Measurements from ENCODE around the gene ADCY7. TPM values are rescaled to one million over a fixed set of nuclear protein-coding genes. Genes with fewer than 3 reads are reported as not detected.
A peak's percentile ranks its signal among the peaks of the same experiment; 100 is the strongest.

ADCY7 gene
- total RNA-seq, 5 donors from 2014 or later (not counting 1 experiment from before 2014, with no cell fraction given), result 201 to 314 (median 278) TPM

- DNase-seq (no peak), ATAC-seq (replicated peaks in 1 of 4) (no peak)
- Histone ChIP-seq H3K36me3 (ENCODE audit: control insufficient read depth in 2 of 2, extremely low read depth in 1 of 2, insufficient read depth in 1 of 2, low read length in 1 of 2) (no peaks in the 10 kb centered on the region), H3K4me3 (ENCODE audit: control insufficient read depth in 1 of 2, extremely low read depth in 1 of 2, low read length in 1 of 2) (no peak overlapping the region), H3K27me3 (replicated peaks in 1 of 2; ENCODE audit: control insufficient read depth in 2 of 2, extremely low read depth in 1 of 2, insufficient read depth in 2 of 2, low read length in 1 of 2) (peaks cover 0 to 5% of the 10 kb centered on the region in 2 experiments), H3K9me3 (no peaks in the 10 kb centered on the region), H3K27ac (ENCODE audit: low read length) (no peak overlapping the region), H3K4me1 (ENCODE audit: control insufficient read depth in 1 of 2, extremely low read depth in 1 of 2, insufficient read depth in 2 of 2, low read length in 2 of 2) (peaks cover 0 to under 1% of the 10 kb centered on the region in 2 experiments)
- H3K9me3 Mint-ChIP-seq, result no peaks in the 10 kb centered on the region
- ChIA-PET CTCF (interaction anchor here in 1 of 2 donors (1.5 kb wide), 1 partner anchor 100 kb away, joined by 4 read pairs; no protein-coding TSS in a partner anchor), POLR2A (no interaction called here)
- peaks cover under 1 to 1% (median 1%) of the 10 kb centered on the region in 3 donors for H3K4me1 Mint-ChIP-seq
- H3K27ac Mint-ChIP-seq, result no peak overlapping the region
- H3K36me3 Mint-ChIP-seq, result no peaks in the 10 kb centered on the region
- H3K4me3 Mint-ChIP-seq, result no peak overlapping the region
- 80% methylated on average over 3 of the region's 7 CpGs for WGBS (ENCODE audit: insufficient coverage)
- peaks cover 0 to 3% of the 10 kb centered on the region in 2 donors for H3K27me3 Mint-ChIP-seq
Observed at GRCh38 chr16:50254072-50254471, 12.3 kb upstream of the ADCY7 start.

GRCh38 chr16:50255538-50255937 lies 10.8 kb upstream of the ADCY7 start:
- CTCF ChIA-PET, result interaction anchor here (0.6 to 0.8 kb wide), 6 partner anchors 18 to 404 kb away, joined by 3 to 5 read pairs (median 3); no protein-coding TSS in a partner anchor
- ATAC-seq (replicated peaks in 1 of 4) (no peak), DNase-seq (no peak)
- Histone ChIP-seq H3K4me3 (ENCODE audit: control insufficient read depth in 1 of 2, extremely low read depth in 1 of 2, low read length in 1 of 2) (no peak overlapping the region), H3K27me3 (replicated peaks in 1 of 2; ENCODE audit: control insufficient read depth in 2 of 2, extremely low read depth in 1 of 2, insufficient read depth in 2 of 2, low read length in 1 of 2) (peaks cover 0 to 10% of the 10 kb centered on the region in 2 experiments), H3K9me3 (no peaks in the 10 kb centered on the region), H3K4me1 (ENCODE audit: control insufficient read depth in 1 of 2, extremely low read depth in 1 of 2, insufficient read depth in 2 of 2, low read length in 2 of 2) (peaks cover 0 to 11% of the 10 kb centered on the region in 2 experiments), H3K27ac (ENCODE audit: low read length) (no peak overlapping the region), H3K36me3 (ENCODE audit: control insufficient read depth in 2 of 2, extremely low read depth in 1 of 2, insufficient read depth in 1 of 2, low read length in 1 of 2) (no peaks in the 10 kb centered on the region)
- Mint-ChIP-seq H3K27ac (no peak overlapping the region), H3K4me3 (no peak overlapping the region), H3K27me3 (peaks cover 0 to 3% of the 10 kb centered on the region in 2 donors), H3K36me3 (no peaks in the 10 kb centered on the region), H3K4me1 (peaks cover 12 to 14% (median 12%) of the 10 kb centered on the region in 3 donors), H3K9me3 (no peaks in the 10 kb centered on the region)
- WGBS (ENCODE audit: insufficient coverage), result 75% methylated on average over 2 of the region's 2 CpGs
- POLR2A ChIA-PET, result no interaction called here

GRCh38 chr16:50256604-50257003 lies 9.7 kb upstream of the ADCY7 start:
- H3K27me3 Mint-ChIP-seq, result peaks cover 0 to 3% of the 10 kb centered on the region in 2 donors

GRCh38 chr16:50257876-50258275 lies 8.5 kb upstream of the ADCY7 start:
- H3K9me3 Mint-ChIP-seq, result no peaks in the 10 kb centered on the region
- no peaks in the 10 kb centered on the region for H3K36me3 ChIP-seq (ENCODE audit: control insufficient read depth in 2 of 2, extremely low read depth in 1 of 2, insufficient read depth in 1 of 2, low read length in 1 of 2)
- peaks cover 0 to 8% of the 10 kb centered on the region in 2 experiments for H3K27me3 ChIP-seq (replicated peaks in 1 of 2; ENCODE audit: control insufficient read depth in 2 of 2, extremely low read depth in 1 of 2, insufficient read depth in 2 of 2, low read length in 1 of 2)
- WGBS (ENCODE audit: insufficient coverage), result 100% methylated on average over 4 of the region's 9 CpGs
- H3K4me3 Mint-ChIP-seq, result no peak overlapping the region
- H3K4me1 ChIP-seq (ENCODE audit: control insufficient read depth in 1 of 2, extremely low read depth in 1 of 2, insufficient read depth in 2 of 2, low read length in 2 of 2), result peaks cover 0 to 11% of the 10 kb centered on the region in 2 experiments
- no peak overlapping the region for H3K27ac ChIP-seq (ENCODE audit: low read length)
- H3K27me3 Mint-ChIP-seq, result peaks cover 0 to 3% of the 10 kb centered on the region in 2 donors
- CTCF ChIA-PET, result no interaction called here
- POLR2A ChIA-PET, result no interaction called here
- H3K36me3 Mint-ChIP-seq, result no peaks in the 10 kb centered on the region
- H3K4me1 Mint-ChIP-seq, result peaks cover 11 to 20% (median 14%) of the 10 kb centered on the region in 3 donors
- no peaks in the 10 kb centered on the region for H3K9me3 ChIP-seq
- no peak overlapping the region for H3K4me3 ChIP-seq (ENCODE audit: control insufficient read depth in 1 of 2, extremely low read depth in 1 of 2, low read length in 1 of 2)
- H3K27ac Mint-ChIP-seq, result no peak overlapping the region
- DNase-seq, result no peak
- no peak for ATAC-seq (replicated peaks in 1 of 4)

More at GRCh38 chr16:50256604-50257003, 9.7 kb upstream of the ADCY7 start:
- Histone ChIP-seq H3K4me3 (ENCODE audit: control insufficient read depth in 1 of 2, extremely low read depth in 1 of 2, low read length in 1 of 2) (no peak overlapping the region), H3K27ac (ENCODE audit: low read length) (no peak overlapping the region), H3K4me1 (ENCODE audit: control insufficient read depth in 1 of 2, extremely low read depth in 1 of 2, insufficient read depth in 2 of 2, low read length in 2 of 2) (peaks cover 0 to 11% of the 10 kb centered on the region in 2 experiments), H3K9me3 (no peaks in the 10 kb centered on the region), H3K36me3 (ENCODE audit: control insufficient read depth in 2 of 2, extremely low read depth in 1 of 2, insufficient read depth in 1 of 2, low read length in 1 of 2) (no peaks in the 10 kb centered on the region), H3K27me3 (replicated peaks in 1 of 2; ENCODE audit: control insufficient read depth in 2 of 2, extremely low read depth in 1 of 2, insufficient read depth in 2 of 2, low read length in 1 of 2) (peaks cover 0 to 10% of the 10 kb centered on the region in 2 experiments)
- no peak for DNase-seq
- ChIA-PET POLR2A (interaction anchor here in 1 of 2 donors (0.6 kb wide), 1 partner anchor 28 kb away, joined by 3 read pairs; no protein-coding TSS in a partner anchor), CTCF (no interaction called here)
- Mint-ChIP-seq H3K27ac (no peak overlapping the region), H3K4me3 (no peak overlapping the region), H3K9me3 (no peaks in the 10 kb centered on the region), H3K36me3 (no peaks in the 10 kb centered on the region), H3K4me1 (peaks cover 11 to 14% (median 13%) of the 10 kb centered on the region in 3 donors)
- ATAC-seq (replicated peaks in 1 of 4), result no peak
- WGBS (ENCODE audit: insufficient coverage), result no CpG with 5 or more reads among the region's 1 CpG

GRCh38 chr16:50259334-50260205 lies 6.8 kb upstream of the ADCY7 start:
- no peak for ATAC-seq (replicated peaks in 1 of 4)
- CTCF ChIA-PET, result interaction anchor here in 1 of 2 donors (0.6 kb wide), 1 partner anchor 506 kb away, joined by 3 read pairs; no protein-coding TSS in a partner anchor
- H3K27ac Mint-ChIP-seq, result no peak overlapping the region
- H3K9me3 Mint-ChIP-seq, result no peaks in the 10 kb centered on the region
- no peaks in the 10 kb centered on the region for H3K27me3 Mint-ChIP-seq
- no peaks in the 10 kb centered on the region for H3K9me3 ChIP-seq
- WGBS (ENCODE audit: insufficient coverage), result 69% methylated on average over 18 of the region's 23 CpGs
- DNase-seq, result no peak
- H3K36me3 Mint-ChIP-seq, result no peaks in the 10 kb centered on the region
- no peak overlapping the region for H3K4me3 ChIP-seq (ENCODE audit: control insufficient read depth in 1 of 2, extremely low read depth in 1 of 2, low read length in 1 of 2)
- H3K27ac ChIP-seq (ENCODE audit: low read length), result no peak overlapping the region
- H3K4me1 Mint-ChIP-seq, result peaks cover 22 to 29% (median 25%) of the 10 kb centered on the region in 3 donors
- H3K36me3 ChIP-seq (ENCODE audit: control insufficient read depth in 2 of 2, extremely low read depth in 1 of 2, insufficient read depth in 1 of 2, low read length in 1 of 2), result no peaks in the 10 kb centered on the region
- peaks cover 2 to 16% of the 10 kb centered on the region in 2 experiments for H3K4me1 ChIP-seq (ENCODE audit: control insufficient read depth in 1 of 2, extremely low read depth in 1 of 2, insufficient read depth in 2 of 2, low read length in 2 of 2)
- peaks cover 0 to 4% of the 10 kb centered on the region in 2 experiments for H3K27me3 ChIP-seq (replicated peaks in 1 of 2; ENCODE audit: control insufficient read depth in 2 of 2, extremely low read depth in 1 of 2, insufficient read depth in 2 of 2, low read length in 1 of 2)
- POLR2A ChIA-PET, result no interaction called here
- peak overlapping the region in 1 of 3 donors; percentile 61 for H3K4me3 Mint-ChIP-seq

Data from T-cell (primary cell).